Omental fat pad (tissue), 4 donors: ENCODE results near the gene GALNT6. TPM values are rescaled to one million over a fixed set of nuclear protein-coding genes. Genes with fewer than 3 reads are reported as not detected.

Experiments
- ATAC-seq: fragments of 150-250 bp; one replicate; pipeline ENCODE4 v1.9.1; 2016; ENCODE audit warnings: mild to moderate bottlenecking, moderate library complexity; ENCODE audit not compliant: low FRiP score
- DNase-seq: peaks from one replicate; pipeline ENCODE4 v3.0.0-alpha.2; 2019; ENCODE audit warnings: low spot score
- CTCF ChIP-seq, 3 donors: fragments of 450-650 bp; IDR thresholded peaks; one replicate each; pipeline ENCODE4 v1.5.1; 2016 to 2017; ENCODE audit warnings: antibody characterized with exemption in 3 of 3, mild to moderate bottlenecking in 3 of 3, moderate library complexity in 2 of 3
- total RNA-seq, 4 donors: library from RNA; depleted of rRNA; stranded (reverse); fragments of >200 nt; gene quantifications; one replicate each; pipeline ENCODE4 v1.1.0, GENCODE V29; 2016

The GALNT6 gene
- total RNA-seq, 4 donors from 2014 or later: 4.2 to 12.9 (median 10.7) TPM

- TF ChIP-seq CTCF (IDR thresholded peaks at IDR 0.05): no peak
- DNase-seq: no peak
- no peak for ATAC-seq
Observed at GRCh38 chr12:51383269-51383905, 7.8 kb downstream of the GALNT6 start.

GRCh38 chr12:51382173-51382572, 9.0 kb downstream of the GALNT6 start:
- no peak for ATAC-seq
- DNase-seq: no peak
- TF ChIP-seq CTCF (IDR thresholded peaks at IDR 0.05): no peak

GRCh38 chr12:51381226-51382079, 9.8 kb downstream of the GALNT6 start:
- DNase-seq (no peak), ATAC-seq (no peak)
- TF ChIP-seq CTCF (IDR thresholded peaks at IDR 0.05): no peak

- TF ChIP-seq CTCF (IDR thresholded peaks at IDR 0.05): no peak
- no peak for ATAC-seq
Observed at GRCh38 chr12:51379571-51379970, 11.6 kb downstream of the GALNT6 start.

GRCh38 chr12:51378749-51379148, 12.5 kb downstream of the GALNT6 start:
- DNase-seq (no peak), ATAC-seq (no peak)
- TF ChIP-seq CTCF (IDR thresholded peaks at IDR 0.05): no peak

More at GRCh38 chr12:51379571-51379970, 11.6 kb downstream of the GALNT6 start:
- no peak for DNase-seq

- no peak for ATAC-seq
- no peak for TF ChIP-seq CTCF (IDR thresholded peaks at IDR 0.05)
Observed at GRCh38 chr12:51377099-51377984, 13.9 kb downstream of the GALNT6 start.

More at GRCh38 chr12:51377099-51377984, 13.9 kb downstream of the GALNT6 start:
- no peak for DNase-seq
